Measurements from ENCODE around the gene SLC39A6. TPM values are rescaled to one million over a fixed set of nuclear protein-coding genes. Genes with fewer than 3 reads are reported as not detected.
"Not testable (repeated sequence)": the region's sequence is repeated elsewhere in the genome, so short reads cannot be mapped to it uniquely, and the experiment has no call there.

Gene SLC39A6
- total RNA-seq, 1 donor from 2014 or later = 11.9 TPM

DNA sequence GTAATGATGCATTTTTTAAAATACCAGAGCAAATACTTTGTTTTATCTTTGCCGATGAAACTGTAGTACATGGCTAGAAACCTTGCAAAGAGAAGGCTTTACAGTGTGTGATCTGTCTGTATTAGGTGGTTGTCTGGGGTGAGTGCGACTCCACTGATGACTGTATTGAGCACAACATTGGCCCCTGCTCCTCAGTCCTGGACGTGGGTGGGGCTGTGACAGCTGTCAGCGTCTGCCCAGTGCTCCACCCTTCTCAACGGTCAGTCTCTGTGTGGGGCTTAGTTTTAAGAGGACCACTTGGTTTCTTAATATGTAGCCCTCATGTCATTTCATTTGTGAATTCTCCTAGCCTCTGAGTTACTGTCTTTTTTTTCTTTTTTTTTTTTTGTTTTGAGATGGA lies 40.8 kb upstream of the SLC39A6 start:
- TF ChIP-seq, protein P1, sequence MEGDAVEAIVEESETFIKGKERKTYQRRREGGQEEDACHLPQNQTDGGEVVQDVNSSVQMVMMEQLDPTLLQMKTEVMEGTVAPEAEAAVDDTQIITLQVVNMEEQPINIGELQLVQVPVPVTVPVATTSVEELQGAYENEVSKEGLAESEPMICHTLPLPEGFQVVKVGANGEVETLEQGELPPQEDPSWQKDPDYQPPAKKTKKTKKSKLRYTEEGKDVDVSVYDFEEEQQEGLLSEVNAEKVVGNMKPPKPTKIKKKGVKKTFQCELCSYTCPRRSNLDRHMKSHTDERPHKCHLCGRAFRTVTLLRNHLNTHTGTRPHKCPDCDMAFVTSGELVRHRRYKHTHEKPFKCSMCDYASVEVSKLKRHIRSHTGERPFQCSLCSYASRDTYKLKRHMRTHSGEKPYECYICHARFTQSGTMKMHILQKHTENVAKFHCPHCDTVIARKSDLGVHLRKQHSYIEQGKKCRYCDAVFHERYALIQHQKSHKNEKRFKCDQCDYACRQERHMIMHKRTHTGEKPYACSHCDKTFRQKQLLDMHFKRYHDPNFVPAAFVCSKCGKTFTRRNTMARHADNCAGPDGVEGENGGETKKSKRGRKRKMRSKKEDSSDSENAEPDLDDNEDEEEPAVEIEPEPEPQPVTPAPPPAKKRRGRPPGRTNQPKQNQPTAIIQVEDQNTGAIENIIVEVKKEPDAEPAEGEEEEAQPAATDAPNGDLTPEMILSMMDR (IDR thresholded peaks at IDR 0.05; ENCODE audit: borderline replicate concordance) = no peak
- DNase-seq = no peak
- no peak overlapping the region for H3K27ac ChIP-seq (replicated peaks)
- intact Hi-C loops (cut with micrococcal nuclease) = no loop called here
- H3K4me3 ChIP-seq = no peak overlapping the region
- H3K4me1 ChIP-seq = no peaks in the 10 kb centered on the region
- H3K27me3 ChIP-seq (ENCODE audit: low read depth) = no peaks in the 10 kb centered on the region
- H3K9me3 ChIP-seq (replicated peaks) = no peaks in the 10 kb centered on the region
- peaks cover 93% of the 10 kb centered on the region for H3K36me3 ChIP-seq

DNA sequence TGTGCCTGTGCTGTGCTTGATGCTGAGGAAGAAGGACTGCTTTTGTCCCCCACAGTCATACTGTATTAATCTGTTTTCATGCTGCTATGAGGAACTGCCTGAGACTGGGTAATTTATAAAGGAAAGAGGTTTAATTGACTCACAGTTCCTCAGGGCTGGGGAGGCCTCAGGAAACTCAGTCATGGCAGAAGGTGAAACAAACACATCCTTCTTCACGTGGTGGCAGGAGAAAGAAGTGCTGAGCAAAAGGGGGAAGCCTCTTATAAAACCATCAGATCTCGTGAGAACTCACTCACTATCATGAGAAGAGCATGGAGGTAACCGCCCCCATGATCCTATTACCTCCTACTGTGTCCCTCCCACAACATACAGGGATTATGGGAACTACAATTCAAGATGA lies 39.2 kb upstream of the SLC39A6 start:
- H3K9me3 ChIP-seq (replicated peaks); H3K4me1 ChIP-seq; H3K27ac ChIP-seq (replicated peaks); DNase-seq; H3K27me3 ChIP-seq (ENCODE audit: low read depth); H3K4me3 ChIP-seq; intact Hi-C loops (cut with micrococcal nuclease): not testable (repeated sequence)
- H3K36me3 ChIP-seq = peaks cover 87% of the 10 kb centered on the region

DNA sequence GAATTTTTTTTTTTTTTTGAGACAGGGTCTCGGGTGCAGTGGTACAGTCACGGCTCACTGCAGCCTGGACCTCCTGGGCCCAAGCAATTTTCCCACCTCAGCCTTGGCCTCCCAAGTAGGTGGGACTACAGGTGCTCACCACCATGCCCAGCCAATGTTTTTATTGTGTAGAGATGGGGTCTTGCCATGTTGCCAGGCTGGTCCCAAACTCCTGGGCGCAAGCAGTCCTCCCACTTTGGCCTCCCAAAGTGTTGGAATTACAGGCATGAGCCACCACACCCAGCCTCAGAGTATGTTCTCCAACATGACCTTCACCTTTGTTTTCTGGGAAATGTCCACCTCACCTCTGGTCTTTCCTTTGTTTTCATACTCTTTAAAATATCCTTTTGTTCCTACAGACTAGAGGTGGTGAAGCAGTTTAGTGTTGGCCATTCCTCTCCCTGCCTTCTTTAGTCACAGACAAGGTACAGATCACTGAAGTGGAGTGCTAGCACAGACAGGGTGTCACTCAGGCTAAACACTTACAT lies 38.6 kb upstream of the SLC39A6 start:
- H3K27me3 ChIP-seq (ENCODE audit: low read depth) = no peaks in the 10 kb centered on the region
- peaks cover 85% of the 10 kb centered on the region for H3K36me3 ChIP-seq
- H3K4me3 ChIP-seq = no peak overlapping the region
- no peaks in the 10 kb centered on the region for H3K9me3 ChIP-seq (replicated peaks)
- intact Hi-C loops (cut with micrococcal nuclease) = no loop called here
- no peaks in the 10 kb centered on the region for H3K4me1 ChIP-seq
- DNase-seq = no peak
- no peak overlapping the region for H3K27ac ChIP-seq (replicated peaks)
- TF ChIP-seq, protein P1 (IDR thresholded peaks at IDR 0.05; ENCODE audit: borderline replicate concordance) = no peak

DNA sequence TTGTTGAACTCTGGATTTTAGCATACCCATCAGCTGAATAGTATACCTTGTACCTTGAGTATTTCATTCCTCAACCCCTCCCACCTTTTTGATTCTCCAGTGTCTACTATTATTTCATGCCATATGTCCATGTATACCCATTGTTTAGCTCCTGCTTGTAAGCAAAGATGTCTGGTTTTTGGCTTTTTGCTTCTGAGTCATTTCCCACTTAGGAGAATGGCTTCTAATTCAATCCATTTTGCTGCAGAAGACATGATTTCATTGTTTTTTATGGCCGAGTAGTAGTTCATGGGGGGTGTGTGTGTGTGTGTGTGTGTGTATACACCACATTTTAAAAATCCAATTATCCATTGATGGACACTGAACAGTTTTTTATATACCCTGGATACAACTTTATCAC lies 33.8 kb upstream of the SLC39A6 start:
- intact Hi-C loops (cut with micrococcal nuclease) = no loop called here

DNA sequence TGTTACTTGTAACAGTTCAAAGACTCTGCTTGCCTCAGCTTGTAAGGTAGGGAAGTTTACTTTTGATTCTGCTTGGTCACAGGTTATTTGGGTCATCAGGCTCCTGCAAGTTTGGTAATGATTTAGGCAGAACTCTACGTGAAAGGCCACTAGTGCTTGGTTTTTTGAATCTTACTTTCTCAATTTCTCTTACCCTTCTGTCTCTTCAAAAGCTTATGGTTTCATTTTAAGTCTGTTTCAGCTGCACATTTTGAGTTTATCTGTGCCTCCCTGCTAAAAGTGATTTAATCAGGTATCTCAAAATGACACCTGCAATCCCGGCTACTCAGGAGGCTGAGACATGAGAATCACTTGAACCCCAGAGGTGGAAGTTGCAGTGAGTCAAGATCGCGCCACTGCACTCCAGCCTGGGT lies 31.8 kb upstream of the SLC39A6 start:
- intact Hi-C loops (cut with micrococcal nuclease) = no loop called here
- TF ChIP-seq, protein P1 (IDR thresholded peaks at IDR 0.05; ENCODE audit: borderline replicate concordance) = no peak
- no peak for DNase-seq

More for the DNA sequence above, 33.8 kb upstream of the SLC39A6 start:
- DNase-seq = no peak
- TF ChIP-seq, protein P1 (IDR thresholded peaks at IDR 0.05; ENCODE audit: borderline replicate concordance) = no peak
- Histone ChIP-seq H3K27me3 (ENCODE audit: low read depth) (no peaks in the 10 kb centered on the region), H3K27ac (replicated peaks) (no peak overlapping the region), H3K4me1 (no peaks in the 10 kb centered on the region), H3K36me3 (peaks cover 86% of the 10 kb centered on the region), H3K9me3 (replicated peaks) (no peaks in the 10 kb centered on the region), H3K4me3 (no peak overlapping the region)

DNA sequence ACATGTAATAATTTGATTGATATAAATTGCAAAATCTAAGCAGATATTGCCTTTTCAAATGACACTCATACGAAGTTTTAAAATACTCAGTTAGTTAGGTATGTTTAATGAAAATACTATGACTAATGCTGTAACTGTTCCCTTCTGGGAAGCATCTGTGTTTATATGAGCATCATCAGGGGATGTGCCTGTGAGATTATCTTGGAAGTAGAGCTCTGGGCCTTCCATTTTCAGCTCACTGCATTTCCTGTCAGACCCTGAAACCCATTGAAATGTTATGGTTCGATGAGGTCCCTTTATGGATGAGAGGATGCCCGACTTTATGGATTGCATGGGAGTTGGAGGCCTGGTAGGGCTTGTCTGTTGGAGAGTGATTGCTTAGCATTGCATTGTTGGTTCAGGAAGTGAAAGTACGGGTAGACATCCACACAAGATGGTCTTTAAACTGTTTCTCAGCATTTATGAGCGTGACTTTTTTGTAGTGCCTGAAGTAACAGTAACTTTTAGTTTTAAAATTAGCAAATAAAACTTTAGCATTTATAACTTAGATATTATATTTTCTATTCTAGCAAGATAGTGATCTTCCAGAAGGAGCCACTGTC lies 29.2 kb upstream of the SLC39A6 start:
- no peaks in the 10 kb centered on the region for H3K4me1 ChIP-seq
- TF ChIP-seq, protein P1 (IDR thresholded peaks at IDR 0.05; ENCODE audit: borderline replicate concordance) = no peak
- H3K27ac ChIP-seq (replicated peaks) = no peak overlapping the region
- H3K27me3 ChIP-seq (ENCODE audit: low read depth) = no peaks in the 10 kb centered on the region
- H3K36me3 ChIP-seq = peaks cover 96% of the 10 kb centered on the region
- no peak overlapping the region for H3K4me3 ChIP-seq
- intact Hi-C loops (cut with micrococcal nuclease) = no loop called here
- DNase-seq = no peak
- H3K9me3 ChIP-seq (replicated peaks) = no peaks in the 10 kb centered on the region

More for the DNA sequence above, 31.8 kb upstream of the SLC39A6 start:
- Histone ChIP-seq H3K27me3 (ENCODE audit: low read depth) (no peaks in the 10 kb centered on the region), H3K27ac (replicated peaks) (no peak overlapping the region), H3K36me3 (peaks cover 91% of the 10 kb centered on the region), H3K9me3 (replicated peaks) (no peaks in the 10 kb centered on the region), H3K4me3 (no peak overlapping the region), H3K4me1 (no peaks in the 10 kb centered on the region)
